VCaP (cell line): ENCODE results near the gene COL9A3.

Experiments
- H3K27ac ChIP-seq: fragments of 450-650 bp; 2 replicates; pipeline ENCODE4 v1.5.1; 2017
- CTCF ChIP-seq: fragments of 450-650 bp; conservative IDR thresholded peaks from 2 replicates; pipeline ENCODE4 v1.5.1; 2017; ENCODE audit warnings: mild to moderate bottlenecking, moderate library complexity

Gene COL9A3

GRCh38 chr20:62861726-62862336 lies 45.0 kb downstream of the COL9A3 start, which contains the start of gene TCFL5:
Gene TCFL5, minus strand, starts transcription at chr20:62861822. Its CDS starts 152 bp downstream, at chr20:62861670.
- H3K27ac ChIP-seq: peak within 1 kb of the TSS; percentile 72
- no peak for TF ChIP-seq CTCF

- no peak for TF ChIP-seq CTCF
Observed at GRCh38 chr20:62864207-62864606, 47.4 kb downstream of the COL9A3 start.

GRCh38 chr20:62872184-62872847 lies 55.5 kb downstream of the COL9A3 start:
- peak; percentile 42 for TF ChIP-seq CTCF
- 0 out of 2 replicates have a peak overlapping the region, but pooled peaks have one; percentile 9 for H3K27ac ChIP-seq

More at GRCh38 chr20:62864207-62864606, 47.4 kb downstream of the COL9A3 start:
- no peak overlapping the region for H3K27ac ChIP-seq

GRCh38 chr20:62872862-62873261 lies 56.0 kb downstream of the COL9A3 start:
- TF ChIP-seq CTCF: no peak
- H3K27ac ChIP-seq: peak overlapping the region; percentile 71; the same call in 1 of the 2 replicates

GRCh38 chr20:62873280-62873679 lies 56.4 kb downstream of the COL9A3 start:
- no peak for TF ChIP-seq CTCF

GRCh38 chr20:62873681-62874031 lies 56.8 kb downstream of the COL9A3 start:
- peak overlapping the region; percentile 71 for H3K27ac ChIP-seq

More at GRCh38 chr20:62873280-62873679, 56.4 kb downstream of the COL9A3 start:
- peak overlapping the region; percentile 71 for H3K27ac ChIP-seq

GRCh38 chr20:62874964-62875344 lies 58.1 kb downstream of the COL9A3 start:
- H3K27ac ChIP-seq: peak overlapping the region; percentile 71
- no peak for TF ChIP-seq CTCF

More at GRCh38 chr20:62873681-62874031, 56.8 kb downstream of the COL9A3 start:
- peak; percentile 85 for TF ChIP-seq CTCF
